ENCODE results near the gene GBX1.
A peak's percentile ranks its signal among the peaks of the same experiment; 100 is the strongest.

GBX1 gene

GRCh38 chr7:151173386-151174245, 6.1 kb upstream of the GBX1 start:
- no peak for DNase-seq (ENCODE audit: low read depth)

- peak; percentile 67 for DNase-seq (ENCODE audit: low read depth)
These were observed 5.0 kb upstream of the GBX1 start for GRCh38 chr7:151172273-151173141.

DNA sequence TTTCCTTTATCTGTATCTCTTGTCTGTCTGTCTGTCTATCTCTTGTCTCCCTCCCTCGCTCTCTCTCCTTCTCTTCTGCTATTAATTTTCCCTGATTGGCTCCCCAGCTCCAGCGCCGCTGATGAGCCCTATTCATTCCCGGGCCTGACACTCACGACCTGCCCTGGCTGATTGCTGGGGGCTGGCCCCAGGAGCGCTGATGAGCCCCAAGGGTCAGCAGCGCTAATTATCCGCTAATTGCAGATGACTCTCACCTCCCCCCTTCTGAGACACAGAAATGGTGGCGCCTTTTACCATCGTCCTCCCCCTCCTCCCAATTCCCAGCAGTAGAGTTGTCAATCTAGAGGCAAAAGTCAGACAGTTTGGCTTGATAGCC, 1.3 kb upstream of the GBX1 start:
- DNase-seq (ENCODE audit: low read depth): no peak

DNA sequence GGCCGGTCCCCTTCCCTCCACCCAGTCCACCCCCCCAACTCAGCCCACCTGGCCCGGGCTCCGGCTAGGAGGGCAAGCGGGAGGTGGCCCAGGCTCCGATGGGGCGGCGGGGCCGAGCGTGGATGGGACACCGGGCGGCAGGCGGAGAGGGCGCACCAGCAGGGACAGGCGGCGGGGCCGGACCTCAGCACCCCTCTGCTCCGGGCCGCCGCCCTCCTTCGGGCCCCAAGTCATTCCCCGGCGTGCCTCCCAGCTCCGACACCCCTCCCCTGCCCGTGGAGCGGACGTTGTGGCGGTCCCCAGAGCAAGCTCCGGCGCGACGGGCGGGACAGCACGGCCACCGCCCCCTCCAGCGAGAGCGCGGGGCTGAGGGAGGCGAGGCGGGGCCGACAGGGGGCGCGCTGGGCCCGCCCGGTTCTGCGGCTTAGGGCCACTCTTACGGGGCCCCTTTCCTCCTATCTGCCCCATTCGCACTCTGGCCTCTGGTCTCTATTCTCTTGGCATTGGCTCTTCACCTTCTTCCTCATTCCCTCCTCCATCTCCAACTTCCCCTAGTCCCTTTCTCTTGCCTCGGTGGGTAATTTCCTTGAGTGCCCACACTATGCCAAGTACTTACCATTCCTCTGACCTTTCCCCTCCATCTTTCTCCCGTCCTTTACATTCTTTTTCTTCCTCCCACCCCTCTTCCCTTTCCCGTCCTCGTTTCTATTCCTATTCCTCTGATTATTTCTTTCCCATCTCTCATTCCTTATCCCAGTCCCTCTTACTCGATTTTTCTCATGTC, 701 bp upstream of the GBX1 start:
- DNase-seq (ENCODE audit: low read depth): peak; percentile 40

- DNase-seq (ENCODE audit: low read depth): no peak
These were observed 781 bp downstream of the GBX1 start for GRCh38 chr7:151166629-151167196.

DNA sequence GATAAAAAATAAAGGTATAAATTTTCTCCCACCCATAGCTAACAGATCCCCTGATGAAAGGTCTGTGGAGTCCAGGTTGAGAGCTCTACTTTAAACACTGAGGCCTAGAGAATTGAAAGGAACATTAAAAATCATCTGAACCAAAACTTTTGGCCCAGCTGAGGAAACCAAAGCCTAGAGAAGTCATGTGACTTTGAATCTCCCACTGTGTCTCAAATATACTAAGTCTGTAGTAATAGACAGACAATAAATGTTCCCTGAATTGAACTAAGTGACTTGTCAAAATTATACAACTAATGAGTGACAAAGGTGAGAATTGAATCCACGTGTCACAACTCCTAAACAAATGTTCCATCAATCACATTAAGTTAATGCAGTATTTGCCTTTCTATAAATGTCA, 5.7 kb downstream of the GBX1 start:
- no peak for DNase-seq (ENCODE audit: low read depth)

DNA sequence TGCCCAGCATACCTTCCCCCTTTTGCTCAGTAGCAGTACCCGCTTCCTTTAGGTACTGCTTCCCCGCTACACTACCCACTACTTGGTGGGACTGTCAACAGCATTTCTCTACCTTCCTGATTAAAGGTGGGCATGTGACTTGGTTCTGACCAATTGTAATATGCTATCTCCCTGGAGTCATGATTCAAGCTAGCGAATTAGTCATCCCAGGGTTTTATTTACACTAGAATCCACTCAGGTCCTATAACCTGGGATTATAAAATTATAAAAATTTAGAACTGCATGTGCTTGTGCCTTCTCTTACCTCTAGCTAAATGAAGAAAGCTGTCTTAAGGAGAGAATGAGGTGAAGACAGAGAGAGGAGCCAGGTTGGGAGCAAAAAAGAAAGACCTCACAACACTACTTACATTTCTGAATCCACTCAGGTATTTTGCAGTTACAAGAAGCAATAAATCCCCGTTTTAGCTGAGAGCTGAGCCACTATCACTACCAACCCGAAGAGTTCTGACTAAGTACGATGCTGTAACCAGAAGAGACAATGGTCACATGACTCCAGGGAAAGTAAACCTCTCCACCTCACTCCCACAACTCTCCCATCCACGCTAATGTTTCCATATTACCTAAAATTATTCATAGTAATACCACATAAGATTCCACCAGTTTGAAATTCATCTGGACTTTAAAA, 9.7 kb downstream of the GBX1 start:
- DNase-seq (ENCODE audit: low read depth): no peak

DNA sequence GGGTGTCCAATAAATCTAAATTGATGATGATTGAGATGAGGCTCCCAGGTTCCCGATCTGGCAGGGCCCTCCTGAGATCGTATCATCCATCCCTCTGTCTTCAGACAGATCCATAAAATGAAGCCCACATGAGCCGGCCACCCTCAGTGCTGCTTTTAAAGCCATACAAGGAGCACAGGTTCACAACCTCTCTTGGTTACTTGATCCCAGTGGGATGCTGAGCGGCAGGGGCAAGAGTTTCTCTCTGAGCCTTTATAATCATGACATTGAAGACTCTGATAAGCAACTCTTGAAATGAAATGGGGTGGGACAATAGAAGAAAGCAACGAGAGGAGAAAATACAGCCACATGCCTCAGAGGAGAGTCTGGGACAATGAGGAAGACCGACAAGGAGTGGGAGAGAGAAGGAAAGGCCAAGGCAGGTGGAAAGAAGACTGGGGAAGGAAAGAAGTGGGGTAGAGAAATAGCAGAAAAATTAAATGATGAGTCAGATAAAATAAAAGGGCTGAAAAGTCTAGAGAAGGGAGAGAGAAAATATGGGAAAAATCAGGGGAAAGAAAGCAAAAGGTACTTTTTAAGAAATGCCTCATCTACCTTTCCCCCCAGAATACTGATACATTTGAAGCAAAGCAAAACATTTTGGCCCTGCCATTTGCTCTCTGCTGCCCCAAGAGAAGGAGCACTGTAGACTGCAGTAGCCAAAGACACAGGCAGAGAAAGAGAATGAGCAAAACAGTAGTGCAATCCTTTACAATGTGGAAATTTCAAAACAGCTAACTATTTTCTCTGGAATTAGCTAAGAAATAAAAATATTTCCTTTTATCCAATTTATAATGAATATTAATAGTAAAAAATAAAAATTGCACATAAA, 14.6 kb downstream of the GBX1 start:
- DNase-seq (ENCODE audit: low read depth): no peak

GRCh38 chr7:151150388-151150787, 17.1 kb downstream of the GBX1 start:
- no peak for DNase-seq (ENCODE audit: low read depth)

DNA sequence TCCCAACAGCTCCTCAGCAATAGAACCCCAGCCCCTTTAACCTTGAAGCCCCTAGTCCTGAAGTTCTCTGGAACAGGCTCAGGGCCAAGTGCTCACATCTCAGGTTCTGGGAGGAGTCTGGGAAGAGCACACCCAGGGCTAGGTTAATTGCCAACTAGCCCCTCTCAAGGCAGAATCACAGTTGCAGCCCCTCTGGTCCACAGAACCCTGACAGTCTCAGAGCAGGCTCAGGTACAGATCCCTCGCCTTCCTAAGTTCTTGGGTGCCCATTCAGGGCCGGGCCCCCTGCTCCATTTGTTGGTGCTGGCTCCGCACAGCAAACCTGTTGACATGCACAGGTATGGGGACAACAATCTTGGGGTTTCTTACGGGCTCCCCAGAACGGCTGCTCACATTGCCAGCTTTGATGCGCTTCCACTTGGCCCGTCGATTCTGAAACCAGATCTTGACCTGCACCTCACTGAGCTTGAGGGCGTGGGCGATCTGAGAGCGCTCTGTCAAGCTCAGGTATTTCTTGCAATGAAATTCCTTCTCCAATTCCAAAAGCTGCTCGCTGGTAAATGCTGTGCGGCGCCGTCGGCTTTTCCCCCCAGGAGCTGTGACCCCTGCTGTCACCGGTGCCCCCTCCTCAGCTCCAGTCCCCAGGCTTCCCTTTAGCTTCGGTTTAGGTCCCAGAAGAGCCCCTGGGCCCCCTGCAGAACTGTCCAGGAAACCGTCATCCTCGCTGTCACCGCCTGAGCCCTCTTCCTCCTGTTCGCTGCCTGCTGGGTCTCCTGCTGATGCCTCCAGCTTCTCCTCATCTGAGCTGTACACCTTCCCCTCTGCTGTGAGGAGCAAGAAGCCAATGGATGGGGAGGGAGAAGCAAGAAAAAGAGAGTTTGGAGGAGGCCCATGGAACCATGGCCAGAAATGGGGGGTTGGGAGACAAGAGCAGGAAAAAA, 18.9 kb downstream of the GBX1 start:
- no peak for DNase-seq (ENCODE audit: low read depth)

GRCh38 chr7:151146761-151147160, 20.7 kb downstream of the GBX1 start:
- DNase-seq (ENCODE audit: low read depth): no peak

DNA sequence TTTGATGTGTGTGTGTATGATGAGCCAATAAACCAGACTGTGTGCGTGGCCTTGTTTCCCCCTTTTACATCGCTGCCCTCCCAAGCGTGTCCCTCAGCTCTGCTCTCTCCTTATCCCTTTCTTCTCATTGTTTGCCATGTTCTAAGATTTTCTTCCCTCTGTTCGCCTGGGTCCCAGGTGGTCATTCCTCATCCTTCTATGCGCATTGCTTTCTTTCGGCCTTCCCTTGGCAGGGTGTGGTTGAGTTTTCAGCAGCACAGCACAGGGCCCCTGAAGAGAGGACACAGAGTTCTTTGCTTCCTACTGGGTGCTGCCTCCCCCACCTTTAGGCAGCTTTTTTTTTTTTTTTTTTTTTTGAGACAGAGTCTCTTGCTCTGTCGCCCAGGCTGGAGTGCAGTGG, 23.1 kb downstream of the GBX1 start:
- no peak for DNase-seq (ENCODE audit: low read depth)

GRCh38 chr7:151143261-151144015, 24.1 kb downstream of the GBX1 start:
- no peak for DNase-seq (ENCODE audit: low read depth)

- no peak for DNase-seq (ENCODE audit: low read depth)
These were observed 24.8 kb downstream of the GBX1 start for GRCh38 chr7:151142686-151143040.

DNA sequence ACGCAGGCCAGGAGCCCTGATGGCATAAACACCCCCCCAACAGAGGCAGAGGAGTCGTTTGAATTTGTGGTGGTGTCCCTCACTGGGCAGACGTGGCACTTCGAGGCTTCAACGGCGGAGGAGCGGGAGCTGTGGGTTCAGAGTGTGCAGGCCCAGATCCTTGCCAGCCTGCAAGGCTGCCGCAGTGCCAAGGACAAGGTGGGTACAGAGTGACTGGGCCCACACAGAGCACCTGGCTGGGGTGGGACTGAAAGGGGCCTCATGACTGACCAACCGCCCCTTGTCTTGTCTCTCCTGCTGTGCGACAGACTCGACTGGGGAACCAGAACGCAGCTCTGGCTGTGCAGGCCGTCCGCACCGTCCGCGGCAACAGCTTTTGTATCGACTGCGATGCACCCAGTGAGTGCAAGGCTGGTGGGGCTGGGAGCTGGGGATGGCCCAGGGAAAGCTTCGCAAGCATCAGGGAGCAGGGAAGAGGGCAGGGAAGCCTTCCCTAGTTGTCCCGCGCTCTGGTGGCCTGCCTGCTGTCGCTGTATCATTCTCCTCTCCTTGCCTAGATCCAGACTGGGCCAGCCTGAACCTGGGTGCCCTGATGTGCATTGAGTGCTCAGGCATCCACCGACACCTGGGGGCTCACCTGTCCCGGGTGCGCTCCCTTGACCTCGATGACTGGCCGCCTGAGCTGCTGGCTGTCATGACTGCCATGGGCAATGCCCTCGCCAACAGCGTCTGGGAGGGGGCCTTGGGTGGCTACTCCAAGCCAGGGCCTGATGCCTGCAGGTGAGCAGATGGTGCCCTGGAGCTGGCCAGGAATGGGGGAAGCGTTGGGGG, 25.4 kb downstream of the GBX1 start:
- no peak for DNase-seq (ENCODE audit: low read depth)

DNA sequence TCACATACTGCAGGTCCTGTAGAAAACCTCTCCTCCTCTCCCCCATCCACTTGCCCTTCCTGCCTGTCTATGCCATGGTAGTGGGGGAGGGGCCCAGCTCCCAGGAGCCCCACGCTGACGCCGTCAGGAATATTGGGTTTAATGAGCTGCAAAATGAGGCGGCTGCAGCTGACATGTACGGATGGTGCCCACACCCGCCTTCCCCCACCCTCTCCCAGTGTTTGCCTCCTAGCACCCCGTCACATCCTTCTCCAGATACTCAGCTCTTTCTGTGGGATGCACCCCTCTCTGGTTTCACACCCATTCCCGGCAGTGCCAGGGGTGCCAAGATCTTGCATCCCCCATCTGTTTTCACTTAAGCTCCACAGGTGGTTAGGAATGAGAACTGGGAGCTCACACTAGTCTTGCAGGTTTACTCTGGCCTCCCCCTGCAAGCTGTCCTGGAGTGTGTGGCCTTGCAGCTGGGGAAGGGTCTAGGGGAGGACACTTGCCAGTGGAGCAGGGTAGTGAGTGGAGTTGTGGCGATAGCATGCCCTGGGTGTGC, 26.1 kb downstream of the GBX1 start:
- DNase-seq (ENCODE audit: low read depth): no peak

- no peak for DNase-seq (ENCODE audit: low read depth)
These were observed 26.7 kb downstream of the GBX1 start for GRCh38 chr7:151140826-151141225.

Measured in activated gamma-delta T cell treated with anti-CD3 and anti-CD28 coated beads, Interleukin-2, amount 50 U/mL, for 16 hours (primary cell).